GM23248 (cell line): Measurements from ENCODE around the gene GTF2H3. TPM values are rescaled to one million over a fixed set of nuclear protein-coding genes. Genes with fewer than 3 reads are reported as not detected.

ENCODE experiments used
- DNase-seq: peaks from one replicate; pipeline ENCODE4 v3.0.0-alpha.2; 2015
- H2AFZ ChIP-seq: fragments of 200-600 bp; sonication (generic); 2 replicates; pipeline ENCODE4 v1.6.1; 2016; ENCODE audit warnings: antibody characterized with exemption
- H3F3A ChIP-seq: fragments of 200-600 bp; sonication (generic); 2 replicates; pipeline ENCODE4 v1.6.1; 2016; ENCODE audit warnings: mild to moderate bottlenecking, antibody characterized with exemption, mixed run types; ENCODE audit not compliant: insufficient read depth
- H3K27ac ChIP-seq: fragments of 200-600 bp; sonication (generic); 2 replicates; pipeline ENCODE4 v1.5.1; 2016; ENCODE audit warnings: mild to moderate bottlenecking
- H3K27me3 ChIP-seq: fragments of 200-600 bp; sonication (generic); replicated peaks from 2 replicates; pipeline ENCODE4 v1.6.1; 2016; ENCODE audit warnings: mild to moderate bottlenecking; ENCODE audit not compliant: insufficient read depth
- H3K36me3 ChIP-seq: fragments of 200-600 bp; sonication (generic); 2 replicates; pipeline ENCODE4 v1.6.1; 2016; ENCODE audit warnings: low read depth, mild to moderate bottlenecking
- H3K4me1 ChIP-seq: fragments of 200-600 bp; sonication (generic); 2 replicates; pipeline ENCODE4 v1.6.1; 2016; ENCODE audit warnings: mild to moderate bottlenecking; ENCODE audit not compliant: insufficient read depth
- H3K4me2 ChIP-seq: fragments of 200-600 bp; sonication (generic); one replicate; pipeline ENCODE4 v1.6.1; 2016; ENCODE audit warnings: mild to moderate bottlenecking; ENCODE audit not compliant: unreplicated experiment
- H3K4me3 ChIP-seq: fragments of 200-600 bp; sonication (generic); 2 replicates; pipeline ENCODE4 v1.5.1; 2016; ENCODE audit warnings: mild to moderate bottlenecking
- H3K79me2 ChIP-seq: fragments of 200-600 bp; sonication (generic); 2 replicates; pipeline ENCODE4 v1.6.1; 2016; ENCODE audit warnings: mild to moderate bottlenecking; ENCODE audit not compliant: insufficient read depth
- H3K9ac ChIP-seq: fragments of 200-600 bp; sonication (generic); 2 replicates; pipeline ENCODE4 v1.6.1; 2016; ENCODE audit warnings: mild to moderate bottlenecking
- H3K9me2 ChIP-seq: fragments of 200-600 bp; sonication (generic); 2 replicates; pipeline ENCODE4 v1.6.1; 2016; ENCODE audit warnings: mixed run types, mild to moderate bottlenecking, moderate library complexity; ENCODE audit not compliant: insufficient read depth
- H3K9me3 ChIP-seq: fragments of 200-600 bp; sonication (generic); one replicate; pipeline ENCODE4 v1.6.1; 2017; ENCODE audit warnings: low read depth
- H4K20me1 ChIP-seq: fragments of 200-600 bp; sonication (generic); 2 replicates; pipeline ENCODE4 v1.6.0; 2016; ENCODE audit not compliant: insufficient read depth
- EZH2 ChIP-seq: fragments of 200-600 bp; sonication (generic); IDR thresholded peaks from 2 replicates; pipeline ENCODE4 v1.6.1; 2018; ENCODE audit warnings: antibody characterized with exemption, mild to moderate bottlenecking; ENCODE audit not compliant: insufficient read depth, poor library complexity, severe bottlenecking
- EZH2phosphoT487 ChIP-seq: fragments of 200-600 bp; sonication (generic); IDR thresholded peaks from 2 replicates; pipeline ENCODE4 v1.6.1; 2018; ENCODE audit warnings: antibody characterized with exemption, moderate library complexity, mild to moderate bottlenecking, low read depth; ENCODE audit not compliant: insufficient read depth
- WGBS, 2 experiments: methylation state at CpG; one replicate each; pipeline ENCODE4 v1.1.6; 2015 to 2017; ENCODE audit warnings: low lambda C conversion rate in 2 of 2, low coverage in 1 of 2; ENCODE audit errors: missing lambda C conversion rate in 2 of 2; 5-methylcytosine and 5-hydroxymethylcytosine counted together
- in situ Hi-C: fragments of 300-500 bp; cut with MboI; formaldehyde crosslinking; loops from 2 replicates; pipeline ENCODE4 v1.15.0; 2020
- polyA plus RNA-seq: library from polyadenylated mRNA; unstranded; fragments of >200 nt; fragmentation: Nextera tagmentation; extraction: Ambion mirVana; gene quantifications from 2 replicates; pipeline ENCODE4 v1.2.1, GENCODE V29; 2016
- total RNA-seq: library from RNA; depleted of rRNA; stranded (reverse); fragments of >200 nt; shearing (Covaris generic); gene quantifications from 2 replicates; pipeline ENCODE4 v1.2.3, GENCODE V29; 2014

The GTF2H3 gene
- total and polyA plus RNA-seq, 2 experiments from 2014 or later, result 24.2 to 38.7 TPM

GRCh38 chr12:123656392-123656791 is 22.8 kb downstream of the GTF2H3 start:
- no peaks in the 10 kb centered on the region for H3K79me2 ChIP-seq
- in situ Hi-C loops, result no loop called here

GRCh38 chr12:123657211-123657610 is 23.6 kb downstream of the GTF2H3 start:
- Histone ChIP-seq H2AFZ (no peak overlapping the region), H3K9ac (no peak overlapping the region), H3F3A (peaks cover 35% of the 10 kb centered on the region), H3K79me2 (no peaks in the 10 kb centered on the region), H3K4me1 (peaks cover 26% of the 10 kb centered on the region), H3K27ac (no peak overlapping the region), H4K20me1 (no peaks in the 10 kb centered on the region; the same call in 1 of the 2 replicates), H3K4me3 (no peak overlapping the region), H3K27me3 (no peaks in the 10 kb centered on the region), H3K4me2 (no peak overlapping the region), H3K9me3 (no peaks in the 10 kb centered on the region), H3K9me2 (no peaks in the 10 kb centered on the region), H3K36me3 (peaks cover 27% of the 10 kb centered on the region; the same call in 1 of the 2 replicates)
- TF ChIP-seq EZH2 (no peak), EZH2phosphoT487 (no peak)
- in situ Hi-C loops, result no loop called here
- DNase-seq, result no peak
- 90 to 91% methylated on average over 9 of the region's 9 CpGs for WGBS, 2 experiments

More at GRCh38 chr12:123656392-123656791, 22.8 kb downstream of the GTF2H3 start:
- peaks cover 35% of the 10 kb centered on the region for H3F3A ChIP-seq
- H3K9me2 ChIP-seq, result no peaks in the 10 kb centered on the region
- no peaks in the 10 kb centered on the region for H3K27me3 ChIP-seq
- no peak overlapping the region for H2AFZ ChIP-seq
- no peaks in the 10 kb centered on the region for H3K9me3 ChIP-seq
- H3K4me1 ChIP-seq, result peaks cover 26% of the 10 kb centered on the region
- TF ChIP-seq EZH2 (no peak), EZH2phosphoT487 (no peak)
- 67 to 78% methylated on average over 4 of the region's 4 CpGs for WGBS, 2 experiments
- DNase-seq, result no peak
- H4K20me1 ChIP-seq, result no peaks in the 10 kb centered on the region; the same call in 1 of the 2 replicates
- peaks cover 32% of the 10 kb centered on the region for H3K36me3 ChIP-seq
- H3K9ac ChIP-seq, result no peak overlapping the region
- no peak overlapping the region for H3K4me2 ChIP-seq
- H3K27ac ChIP-seq, result no peak overlapping the region
- no peak overlapping the region for H3K4me3 ChIP-seq

GRCh38 chr12:123659996-123660727 is 26.5 kb downstream of the GTF2H3 start:
- H3K9ac ChIP-seq, result peak overlapping the region; percentile 75
- WGBS, 2 experiments, result 11 to 13% methylated on average over 5 of the region's 5 CpGs

GRCh38 chr12:123667771-123668170 is 34.1 kb downstream of the GTF2H3 start:
- 86 to 87% methylated on average over 8 of the region's 8 CpGs for WGBS, 2 experiments
- Histone ChIP-seq H3K9ac (no peak overlapping the region), H4K20me1 (no peaks in the 10 kb centered on the region), H3K9me2 (no peaks in the 10 kb centered on the region), H3K27me3 (no peaks in the 10 kb centered on the region), H3F3A (no peaks in the 10 kb centered on the region), H3K4me3 (no peak overlapping the region), H2AFZ (no peak overlapping the region), H3K4me1 (0 out of 2 replicates have a peak, but pooled peaks cover 7% of the 10 kb centered on the region), H3K9me3 (no peaks in the 10 kb centered on the region), H3K79me2 (no peaks in the 10 kb centered on the region), H3K27ac (no peak overlapping the region), H3K4me2 (no peak overlapping the region), H3K36me3 (peaks cover 13% of the 10 kb centered on the region; the same call in 1 of the 2 replicates)
- no peak for DNase-seq
- TF ChIP-seq EZH2phosphoT487 (no peak), EZH2 (no peak)
- in situ Hi-C loops, result no loop called here

More at GRCh38 chr12:123659996-123660727, 26.5 kb downstream of the GTF2H3 start:
- Histone ChIP-seq H3K4me2 (peak overlapping the region; percentile 71), H3K4me1 (peaks cover 26% of the 10 kb centered on the region), H4K20me1 (no peaks in the 10 kb centered on the region; the same call in 1 of the 2 replicates), H3K27ac (peak overlapping the region; percentile 89), H3K27me3 (no peaks in the 10 kb centered on the region), H3K9me2 (no peaks in the 10 kb centered on the region), H3F3A (peaks cover 35% of the 10 kb centered on the region), H3K9me3 (no peaks in the 10 kb centered on the region), H3K79me2 (no peaks in the 10 kb centered on the region), H2AFZ (peak overlapping the region; percentile 55), H3K4me3 (peak overlapping the region; percentile 60), H3K36me3 (peaks cover 31% of the 10 kb centered on the region)
- in situ Hi-C loops, result no loop called here
- TF ChIP-seq EZH2 (no peak), EZH2phosphoT487 (no peak)
- peak; percentile 96 for DNase-seq
